Fibroblast of skin of abdomen (primary cell): ENCODE results near the gene C3orf49.
A peak's percentile ranks its signal among the peaks of the same experiment; 100 is the strongest.

Experiments used
- DNase-seq: peaks from one replicate; pipeline ENCODE4 v3.0.0-alpha.2; 2013

C3orf49 gene

GRCh38 chr3:63891518-63891917 lies 72.4 kb downstream of the C3orf49 start:
- DNase-seq, result no peak

DNA sequence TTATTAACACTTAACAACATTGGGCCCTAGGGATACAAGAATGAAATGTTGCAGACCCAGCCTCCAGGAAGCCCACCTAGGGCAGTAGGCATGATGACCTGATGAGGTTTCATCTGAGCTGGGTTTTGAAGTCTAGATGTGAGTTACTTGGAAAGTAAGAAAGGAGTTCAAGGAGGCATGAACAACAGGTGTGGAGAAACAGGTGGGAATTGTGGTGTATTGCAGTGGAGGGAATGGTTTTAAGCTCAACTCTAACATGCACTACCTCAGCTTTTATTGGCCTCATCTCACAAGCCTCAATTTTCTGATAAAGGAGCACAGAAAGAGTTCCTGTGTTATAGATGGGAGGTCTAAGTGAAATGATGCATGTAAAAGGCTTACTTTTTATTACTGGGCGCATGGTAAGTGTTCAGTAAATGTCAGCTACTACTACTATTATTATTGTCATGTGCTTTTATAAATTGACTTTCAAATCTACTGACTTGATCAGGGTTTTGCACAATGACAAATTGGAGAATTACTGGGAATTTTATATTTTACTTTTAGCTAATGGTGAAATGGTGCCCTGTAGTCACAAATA lies 73.8 kb downstream of the C3orf49 start:
- no peak for DNase-seq

- DNase-seq, result no peak
These were observed 76.5 kb downstream of the C3orf49 start for GRCh38 chr3:63895422-63896189.

DNA sequence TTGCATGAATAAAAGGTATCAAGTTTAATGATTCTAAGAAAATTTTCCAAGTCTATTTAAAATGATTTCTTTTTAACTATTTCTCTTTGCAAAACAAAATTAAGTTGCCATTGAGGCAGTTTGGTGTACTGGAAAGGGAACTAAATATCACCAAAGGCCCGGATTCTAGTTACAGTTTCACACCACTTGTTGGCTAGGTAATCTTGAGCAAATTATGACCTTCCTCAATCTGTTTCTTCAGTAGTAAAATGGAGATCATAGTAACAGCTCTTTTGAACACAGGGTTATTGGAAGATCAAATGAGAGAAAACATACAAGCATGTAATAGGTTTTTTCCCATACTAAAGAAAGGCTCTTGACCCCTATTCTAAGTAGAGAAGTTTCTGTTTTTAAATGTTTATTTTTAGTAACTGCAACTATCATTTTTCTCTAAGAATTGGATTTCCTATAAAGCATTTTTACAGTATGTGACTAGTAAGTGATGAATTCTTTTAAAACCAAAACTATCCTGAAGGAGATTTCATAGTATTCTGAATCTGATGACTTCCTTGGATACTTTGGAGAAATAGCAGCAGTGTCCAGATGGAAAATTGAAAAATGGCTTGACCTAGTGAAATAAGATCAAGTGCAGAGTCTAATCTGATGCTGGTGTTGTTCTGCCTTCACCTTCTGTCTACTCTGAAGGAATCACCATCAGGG lies 77.4 kb downstream of the C3orf49 start:
- DNase-seq, result peak; percentile 23
